Endothelial cell of umbilical vein (primary cell): ENCODE results near the gene SORT1. TPM values are rescaled to one million over a fixed set of nuclear protein-coding genes. Genes with fewer than 3 reads are reported as not detected.

ENCODE experiments used
- BruUV-seq: library from RNA; stranded (reverse); fragments of 400-500 nt; replicated peaks from 2 replicates; lab custom pipeline; 2021; lab: Mats Ljungman, UMichigan
- CTCF ChIA-PET: fragments of 300-600, 350-600 bp; sonication (Branson Sonifier 250); formaldehyde crosslinking; loops from one replicate; lab custom pipeline; 2021; ENCODE audit warnings: antibody characterized with exemption, inconsistent platforms; lab: Charles Lee
- POLR2A ChIA-PET: fragments of 300-600, 350-600 bp; sonication (Branson Sonifier 250); formaldehyde crosslinking; loops from one replicate; lab custom pipeline; 2021; ENCODE audit warnings: antibody characterized with exemption, inconsistent platforms; lab: Charles Lee
- DNase-seq: peaks from one replicate; pipeline ENCODE4 v3.0.0-alpha.2; 2011; ENCODE audit warnings: low read depth, low spot score
- FAIRE-seq: peaks from 2 replicates; lab custom pipeline; 2011; peaks lifted over from hg19 to GRCh38; lab: Jason Lieb, UNC
- H2AFZ ChIP-seq: 2 replicates; pipeline ENCODE4 v1.6.0; 2012; ENCODE audit warnings: low read depth, low read length, control low read depth, inconsistent platforms
- H3K27ac ChIP-seq: 2 replicates; pipeline ENCODE4 v1.5.1; 2011; ENCODE audit warnings: low read depth, mild to moderate bottlenecking, control low read depth, low read length, moderate library complexity; ENCODE audit not compliant: insufficient read depth
- H3K27me3 ChIP-seq, 2 experiments: 2 replicates each; pipeline versions ENCODE4 v1.6.0 to v1.6.1; 2011; ENCODE audit warnings: low read length in 2 of 2, mixed read lengths in 1 of 2; ENCODE audit not compliant: control insufficient read depth in 2 of 2, insufficient read depth in 2 of 2
- H3K36me3 ChIP-seq, 2 experiments: 2 replicates in 1 of 2; 3 replicates in 1 of 2; pipeline ENCODE4 v1.5.1; 2011; ENCODE audit warnings: low read length in 2 of 2, mild to moderate bottlenecking in 1 of 2, moderate library complexity in 1 of 2; ENCODE audit not compliant: control insufficient read depth in 2 of 2, insufficient read depth in 2 of 2; ENCODE audit errors: extremely low read depth in 1 of 2
- H3K4me1 ChIP-seq: 3 replicates; pipeline ENCODE4 v1.5.1; 2011; ENCODE audit warnings: mild to moderate bottlenecking, low read length; ENCODE audit not compliant: control insufficient read depth, insufficient read depth; ENCODE audit errors: extremely low read depth
- H3K4me2 ChIP-seq: 2 replicates; pipeline ENCODE4 v1.6.1; 2011; ENCODE audit warnings: low read length, control low read depth, mixed read lengths; ENCODE audit not compliant: insufficient read depth
- H3K4me3 ChIP-seq, 3 experiments: fragments of 200-600 bp in 1 of 3; sonication (generic), shearing (Covaris generic) in 1 of 3; replicated peaks in 1 of 3; 2 replicates each; pipeline ENCODE4 v1.5.1; 2011 to 2016; ENCODE audit warnings: control low read depth in 3 of 3, low read length in 3 of 3, mild to moderate bottlenecking in 2 of 3, inconsistent platforms in 1 of 3, low read depth in 1 of 3, moderate library complexity in 1 of 3; ENCODE audit not compliant: insufficient read depth in 1 of 3
- H3K79me2 ChIP-seq: 2 replicates; pipeline ENCODE4 v1.6.0; 2012; ENCODE audit warnings: low read length, inconsistent platforms; ENCODE audit not compliant: control insufficient read depth, insufficient read depth
- H3K9ac ChIP-seq: replicated peaks from 2 replicates; pipeline ENCODE3; 2011; ENCODE audit warnings: low read length, control low read depth; ENCODE audit not compliant: insufficient read depth; ENCODE audit errors: extremely low read depth
- H3K9me1 ChIP-seq: replicated peaks from 3 replicates; pipeline ENCODE4 v1.6.0; 2011; ENCODE audit warnings: mild to moderate bottlenecking, low read length; ENCODE audit not compliant: control insufficient read depth, insufficient read depth; ENCODE audit errors: extremely low read depth
- H3K9me3 ChIP-seq: replicated peaks from 2 replicates; pipeline ENCODE4 v1.5.1; 2012; ENCODE audit warnings: low read length, inconsistent platforms; ENCODE audit not compliant: control insufficient read depth, insufficient read depth
- H4K20me1 ChIP-seq: replicated peaks from 2 replicates; pipeline ENCODE3; 2011; ENCODE audit warnings: mild to moderate bottlenecking, low read length; ENCODE audit not compliant: control insufficient read depth, insufficient read depth; ENCODE audit errors: extremely low read depth
- CTCF ChIP-seq, 2 donors: IDR thresholded peaks; 1 replicate in 1 of 2; 2 replicates in 1 of 2; pipeline ENCODE4 v1.5.1; 2011; ENCODE audit warnings: low read length in 2 of 2, mild to moderate bottlenecking in 2 of 2, moderate library complexity in 2 of 2, control low read depth in 1 of 2, inconsistent platforms in 1 of 2, low read depth in 1 of 2; ENCODE audit not compliant: insufficient read depth in 1 of 2; ENCODE audit errors: extremely low read depth in 1 of 2
- EZH2 ChIP-seq: IDR thresholded peaks from 2 replicates; pipeline ENCODE4 v1.6.1; 2012; ENCODE audit warnings: borderline replicate concordance, low read depth, mild to moderate bottlenecking, moderate library complexity, low read length, inconsistent platforms; ENCODE audit not compliant: severe bottlenecking
- FOS ChIP-seq: IDR thresholded peaks from 2 replicates; pipeline ENCODE4 v1.6.1; 2011; ENCODE audit warnings: mild to moderate bottlenecking, low read length, moderate library complexity, borderline replicate concordance; ENCODE audit not compliant: insufficient read depth
- GATA2 ChIP-seq: IDR thresholded peaks from 2 replicates; pipeline ENCODE4 v1.7.0; 2011; ENCODE audit warnings: low read depth, mild to moderate bottlenecking, moderate library complexity, mixed read lengths, low read length; ENCODE audit not compliant: insufficient read length, insufficient read depth
- JUN ChIP-seq: IDR thresholded peaks from 2 replicates; pipeline ENCODE4 v1.6.1; 2011; ENCODE audit warnings: borderline replicate concordance, low read depth; ENCODE audit not compliant: insufficient read length, insufficient read depth
- MAX ChIP-seq: IDR thresholded peaks from 2 replicates; pipeline ENCODE4 v1.6.1; 2011; ENCODE audit not compliant: insufficient read depth, insufficient read length
- MYC ChIP-seq: IDR thresholded peaks from one replicate; pipeline ENCODE4 v1.6.1; 2011; ENCODE audit warnings: mild to moderate bottlenecking, low read depth, low read length
- POLR2A ChIP-seq: IDR thresholded peaks from 2 replicates; pipeline ENCODE4 v1.6.1; 2012; ENCODE audit warnings: low read depth, mild to moderate bottlenecking, control low read depth, low read length
- POLR2AphosphoS5 ChIP-seq: IDR thresholded peaks from 2 replicates; pipeline ENCODE4 v1.6.1; 2012; ENCODE audit warnings: low read depth, mild to moderate bottlenecking, control low read depth, low read length, moderate library complexity; ENCODE audit not compliant: insufficient read depth
- dilution Hi-C: fragments of 300-500 bp; cut with MboI; formaldehyde crosslinking; loops from one replicate; pipeline ENCODE4 v1.15.0; 2019; ENCODE audit warnings: low sequenced_read_pairs; ENCODE audit not compliant: extremely low pct_ligation_motif_present
- intact Hi-C: fragments of 100-400 bp; cut with micrococcal nuclease; formaldehyde crosslinking; loops from one replicate; pipeline ENCODE4 v1.10.0; 2022
- polyA plus RNA-seq, 4 experiments: library from polyadenylated mRNA; depleted of rRNA in 3 of 4; stranded (reverse) in 3 of 4; unstranded in 1 of 4; fragments of >200 nt; gene quantifications; 2 replicates each; pipeline versions ENCODE4 v1.2.1 to v1.2.3, GENCODE V29; 2011 to 2012; ENCODE audit warnings: missing spikeins in 1 of 4
- total RNA-seq: library from RNA; stranded (reverse); gene quantifications from 2 replicates; pipeline ENCODE4 v1.2.3, GENCODE V29; 2021

SORT1 gene
- total and polyA plus RNA-seq, 2 donors (not counting 3 experiments of a cell fraction or from before 2014, with no cell fraction given): 6.8 to 17.8 TPM

GRCh38 chr1:109293026-109293425, 104.7 kb downstream of the SORT1 start:
- Histone ChIP-seq H3K4me1 (no peaks in the 10 kb centered on the region), H4K20me1 (no peaks in the 10 kb centered on the region), H3K9me3 (no peaks in the 10 kb centered on the region), H3K79me2 (no peaks in the 10 kb centered on the region), H2AFZ (no peak overlapping the region), H3K36me3 (no peaks in the 10 kb centered on the region), H3K27me3 (peaks cover 6 to 8% of the 10 kb centered on the region in 2 experiments), H3K9me1 (no peaks in the 10 kb centered on the region), H3K9ac (no peak overlapping the region), H3K27ac (no peak overlapping the region), H3K4me3 (no peak overlapping the region), H3K4me2 (no peak overlapping the region)
- DNase-seq (no peak), FAIRE-seq (no peak)
- no peak for TF ChIP-seq FOS
- TF ChIP-seq JUN: no peak
- no peak for TF ChIP-seq MYC
- TF ChIP-seq CTCF (IDR thresholded peaks at IDR 0.05; ENCODE audit: extremely low read depth in 1 of 2, insufficient read depth in 1 of 2, low read depth in 1 of 2, low read length in 2 of 2): no peak
- no peak for TF ChIP-seq POLR2AphosphoS5
- TF ChIP-seq MAX: no peak
- TF ChIP-seq GATA2: no peak
- no peak for TF ChIP-seq EZH2
- TF ChIP-seq POLR2A: no peak
- BruUV-seq: no TSS peak
- dilution Hi-C loops (no loop called here), intact Hi-C loops (no loop called here)
- ChIA-PET CTCF (interaction anchor here (0.9 to 1.2 kb wide), 2 partner anchors 10 to 16 kb away, joined by 3 read pairs; partner anchors contain the start of gene PSRC1), POLR2A (no interaction called here)
